SW 1271 (cell line): ENCODE measurements around the gene ZNF622.
A peak's percentile ranks its signal among the peaks of the same experiment; 100 is the strongest.
"Not testable (repeated sequence)": the region's sequence is repeated elsewhere in the genome, so short reads cannot be mapped to it uniquely, and the experiment has no call there.

ENCODE experiments used
- DNase-seq, 2 experiments: peaks; one replicate each; lab custom pipeline; 2025; lab: John Stamatoyannopoulos, UW

Gene ZNF622

GRCh38 chr5:16480821-16481538 is 15.4 kb upstream of the ZNF622 start:
- no peak for DNase-seq

GRCh38 chr5:16480144-16480543 is 14.5 kb upstream of the ZNF622 start:
- DNase-seq, result no peak

DNA sequence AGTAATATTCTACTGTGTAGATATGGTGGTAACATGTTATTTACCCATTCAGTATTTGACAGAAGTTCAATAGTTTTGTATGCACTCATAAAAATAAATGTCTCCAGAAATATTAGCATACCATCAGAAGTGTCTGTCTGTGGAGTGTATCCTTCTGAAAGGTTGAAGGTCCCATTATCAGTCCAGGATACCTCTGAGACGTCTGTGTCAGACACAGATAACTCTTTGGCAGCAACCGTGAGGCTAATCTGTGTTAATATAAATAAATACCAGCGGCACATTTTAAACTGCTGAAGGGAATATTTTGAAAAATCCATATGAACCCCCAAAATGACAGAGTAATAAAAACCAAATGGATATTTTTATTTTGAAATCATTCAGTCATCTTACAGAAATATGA is 11.9 kb upstream of the ZNF622 start:
- DNase-seq, result no peak

DNA sequence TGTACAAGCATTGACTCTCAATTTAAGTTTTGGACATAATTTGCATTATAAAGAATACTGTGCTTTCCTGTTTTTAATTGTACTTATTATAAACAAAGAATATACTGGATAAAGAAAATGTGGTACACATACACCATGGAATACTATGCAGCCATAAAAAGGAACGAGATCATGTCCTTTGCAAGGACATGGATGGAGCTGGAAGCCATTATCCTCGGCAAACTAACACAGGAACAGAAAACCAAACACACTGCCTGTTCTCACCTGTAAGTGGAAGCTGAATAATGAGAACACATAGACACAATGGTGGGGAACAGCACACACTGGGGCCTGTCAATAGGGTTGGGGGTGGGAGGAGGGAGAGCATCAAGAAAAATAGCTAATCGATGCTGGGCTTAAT is 10.8 kb upstream of the ZNF622 start:
- DNase-seq, result not testable (repeated sequence)

GRCh38 chr5:16471387-16471786 is 5.8 kb upstream of the ZNF622 start:
- DNase-seq, result no peak

DNA sequence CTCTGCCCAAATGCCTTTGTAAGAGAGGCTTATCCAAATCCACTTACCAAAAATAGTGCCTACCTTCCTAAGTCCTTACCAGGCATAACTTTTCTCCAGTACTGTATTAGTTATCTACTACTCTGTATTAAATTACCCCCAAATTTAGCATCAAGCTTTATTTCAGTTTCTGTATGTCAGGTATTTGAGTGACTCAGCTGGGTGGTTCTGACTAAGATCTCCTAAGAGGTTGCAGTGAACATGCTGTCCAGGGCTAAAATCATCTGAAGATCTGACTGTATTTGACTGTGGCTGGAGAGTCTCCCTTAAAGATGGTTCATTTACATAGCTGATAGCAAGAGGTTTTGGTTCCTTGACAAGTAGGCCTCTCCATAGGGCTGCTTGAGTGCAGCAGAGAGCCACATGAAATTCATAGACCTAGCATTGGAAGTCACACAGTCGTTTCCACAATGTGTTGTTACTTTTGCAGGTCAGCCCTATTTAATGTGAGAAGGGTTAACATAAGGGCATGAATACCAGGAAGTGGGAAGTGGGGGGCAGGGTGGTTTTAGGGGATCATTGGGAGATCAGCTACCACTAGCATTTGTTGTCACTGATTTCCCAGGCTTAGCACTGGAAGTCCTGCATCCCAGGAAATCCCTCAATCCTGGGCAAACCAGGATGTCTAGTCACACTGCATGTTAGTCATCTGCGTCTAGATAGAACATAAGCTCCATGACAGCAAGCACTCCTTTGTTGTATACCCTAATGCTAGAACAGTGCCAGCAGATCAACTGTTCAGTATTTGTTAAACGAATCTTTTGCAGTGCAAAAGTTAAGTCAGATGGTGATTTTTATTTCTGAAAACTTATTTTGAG is 2.0 kb upstream of the ZNF622 start:
- peak; percentile 31 to 72 for DNase-seq

DNA sequence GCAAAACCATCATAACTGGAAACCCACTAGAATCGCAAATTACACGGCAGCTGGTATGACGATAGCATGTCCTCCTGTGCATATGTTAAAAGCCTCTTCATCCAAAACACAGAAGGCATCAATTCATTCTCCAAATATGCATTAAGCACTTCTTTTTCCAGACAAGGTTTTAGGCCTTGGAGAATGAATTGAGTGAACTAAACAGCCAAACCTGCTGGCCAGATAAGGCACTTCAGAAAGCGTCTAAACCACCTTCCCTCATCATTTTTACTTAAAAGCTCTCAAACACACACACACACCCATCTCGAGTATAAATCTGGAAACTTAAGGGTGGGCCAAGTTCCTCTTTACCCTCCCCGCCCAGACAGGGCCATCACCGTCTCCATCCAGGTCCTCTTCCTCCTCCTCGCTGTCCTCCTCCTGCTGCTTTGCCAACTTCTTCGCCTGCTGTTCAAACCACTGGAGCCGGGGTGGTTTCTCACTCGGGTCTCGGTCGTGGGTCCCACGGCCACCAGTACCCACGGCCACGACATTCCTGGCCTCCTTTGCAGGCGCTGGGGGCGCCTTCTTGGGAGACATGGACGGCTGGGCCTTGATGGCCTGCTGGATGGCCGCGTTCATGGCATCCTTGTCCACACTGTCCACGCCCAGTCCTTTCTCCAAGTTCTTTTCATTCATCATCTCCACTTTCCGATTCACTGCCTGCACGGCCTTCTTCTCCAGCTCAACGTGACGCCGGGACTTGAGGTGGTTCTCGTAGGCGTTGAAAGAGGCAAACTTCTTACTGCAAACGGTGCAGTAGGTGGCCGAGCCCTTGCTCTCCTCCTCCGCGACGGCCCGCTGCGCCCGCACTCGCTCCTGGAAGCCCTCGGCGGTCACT is 696 bp downstream of the ZNF622 start:
- no peak for DNase-seq

DNA sequence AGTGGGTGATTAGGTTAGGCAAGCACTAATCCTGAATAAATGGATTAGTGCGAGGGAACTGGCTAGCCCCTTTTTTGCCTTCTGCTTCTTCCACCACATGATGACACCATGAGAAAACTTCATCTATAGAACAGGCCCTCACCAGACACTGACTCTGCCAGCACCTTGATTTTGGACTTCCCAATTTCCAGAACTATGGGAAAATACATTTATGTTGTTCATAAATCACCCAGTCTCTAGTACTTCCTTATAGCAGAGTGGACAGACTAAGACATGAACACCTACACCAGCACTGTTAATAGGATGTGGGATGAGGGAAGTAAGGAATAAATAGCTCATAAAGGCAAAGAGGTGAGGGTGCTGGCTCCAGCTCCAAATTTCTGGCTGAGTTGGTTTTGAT is 1.4 kb downstream of the ZNF622 start:
- no peak for DNase-seq

DNA sequence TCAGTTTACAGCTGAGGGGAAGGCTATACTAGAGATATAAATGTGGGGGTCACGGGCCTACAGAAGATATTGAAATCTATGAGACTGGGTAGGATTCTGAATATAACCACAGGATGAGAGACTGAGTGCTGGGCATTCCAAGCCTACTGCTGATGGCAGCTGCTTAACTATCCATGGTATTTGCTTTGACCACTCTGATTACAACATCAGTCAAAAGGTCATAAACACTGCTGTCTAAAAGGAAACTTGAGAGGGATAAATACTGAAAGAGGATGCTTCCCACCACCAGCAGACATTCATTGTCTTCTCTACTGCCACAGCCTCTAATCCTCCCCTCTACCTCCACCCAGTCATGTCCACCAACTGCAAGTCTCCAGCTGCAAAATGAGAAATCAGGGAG is 3.8 kb downstream of the ZNF622 start:
- DNase-seq, result peak; percentile 17 to 78

DNA sequence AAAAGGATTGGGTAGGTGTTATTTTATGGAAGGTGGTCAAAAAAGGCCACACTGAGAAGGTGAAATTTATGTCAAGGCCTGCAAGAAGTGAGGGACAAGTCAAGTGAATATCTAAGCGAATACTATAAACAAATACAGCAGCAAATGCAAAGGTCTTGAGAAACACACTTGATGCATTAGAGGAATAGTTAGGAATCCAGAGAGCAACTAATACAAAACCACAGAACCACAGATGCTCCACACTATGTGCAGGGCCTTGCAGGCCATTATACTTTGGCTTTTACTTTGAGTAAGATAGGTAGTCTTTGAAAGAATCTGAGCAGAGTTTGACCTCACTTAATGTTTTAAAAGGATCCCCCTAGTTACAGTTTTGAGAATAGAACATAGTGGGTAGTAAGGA is 4.6 kb downstream of the ZNF622 start:
- DNase-seq, result no peak

DNA sequence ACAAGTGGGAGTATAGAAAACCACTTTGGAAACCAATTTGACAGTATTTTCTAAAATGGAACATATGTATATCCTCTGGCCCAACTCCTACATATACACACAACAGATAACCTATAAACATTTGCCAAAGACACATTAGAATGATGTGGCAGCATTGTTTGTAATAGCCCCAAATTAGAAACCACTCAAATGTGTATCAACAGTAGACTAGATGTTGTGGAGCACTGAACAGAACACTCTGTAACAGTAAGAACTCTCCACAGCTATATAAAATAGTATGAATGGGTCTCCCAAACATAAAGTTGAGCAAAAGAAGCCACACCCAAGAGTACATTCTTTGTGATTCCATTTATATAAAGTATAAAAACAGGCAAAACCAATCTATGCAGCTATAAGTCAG is 6.1 kb downstream of the ZNF622 start:
- no peak for DNase-seq

- DNase-seq, result no peak
These were observed 7.7 kb downstream of the ZNF622 start for GRCh38 chr5:16457853-16458252.

GRCh38 chr5:16457451-16457850 is 8.1 kb downstream of the ZNF622 start:
- DNase-seq, result no peak

GRCh38 chr5:16456103-16456832 is 9.3 kb downstream of the ZNF622 start:
- peak; percentile 38 to 81 for DNase-seq

DNA sequence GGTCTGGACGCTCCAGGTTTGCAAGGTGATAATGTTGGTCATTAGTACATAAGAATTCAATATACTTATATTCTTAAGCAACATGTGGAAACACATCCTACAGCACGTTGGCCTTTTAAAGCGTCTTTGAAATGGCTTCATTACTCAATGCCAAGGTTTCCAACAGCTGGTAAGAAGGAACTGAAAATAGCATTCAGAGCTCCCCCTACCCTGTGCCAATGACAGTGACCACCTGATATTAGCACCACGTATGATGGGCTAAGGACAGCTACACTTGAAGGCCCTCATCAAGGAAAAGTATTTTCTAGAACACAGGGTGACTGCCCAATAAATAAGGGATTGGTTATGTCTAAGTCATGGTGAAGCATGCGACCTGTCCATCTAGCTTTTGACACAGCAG is 9.9 kb downstream of the ZNF622 start:
- DNase-seq, result no peak

- DNase-seq, result no peak
These were observed 10.9 kb downstream of the ZNF622 start for GRCh38 chr5:16454686-16455085.

- no peak for DNase-seq
These were observed 12.0 kb downstream of the ZNF622 start for GRCh38 chr5:16453609-16454008.

- no peak for DNase-seq
These were observed 15.4 kb downstream of the ZNF622 start for GRCh38 chr5:16450163-16450562.

- DNase-seq, result no peak
These were observed 18.6 kb downstream of the ZNF622 start for GRCh38 chr5:16446993-16447392.

DNA sequence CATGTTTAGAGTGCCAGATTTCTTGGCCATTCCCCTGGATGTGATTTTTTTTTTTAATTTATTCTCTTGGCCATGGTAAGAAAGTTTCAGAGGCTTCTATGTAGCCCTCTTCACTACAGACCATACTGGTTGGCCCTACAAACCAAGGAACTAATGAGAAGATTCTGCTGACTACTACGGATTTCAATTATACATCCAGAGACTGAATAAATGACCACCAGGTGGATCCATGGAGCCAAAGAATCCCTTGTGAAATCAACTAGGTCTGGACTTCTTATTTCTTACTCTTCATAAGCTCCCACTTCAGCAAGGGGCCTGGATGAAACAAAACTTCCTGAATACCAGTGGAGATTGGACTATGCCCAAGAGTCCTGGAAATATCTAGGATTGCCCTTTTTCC is 27.6 kb downstream of the ZNF622 start:
- DNase-seq, result no peak

DNA sequence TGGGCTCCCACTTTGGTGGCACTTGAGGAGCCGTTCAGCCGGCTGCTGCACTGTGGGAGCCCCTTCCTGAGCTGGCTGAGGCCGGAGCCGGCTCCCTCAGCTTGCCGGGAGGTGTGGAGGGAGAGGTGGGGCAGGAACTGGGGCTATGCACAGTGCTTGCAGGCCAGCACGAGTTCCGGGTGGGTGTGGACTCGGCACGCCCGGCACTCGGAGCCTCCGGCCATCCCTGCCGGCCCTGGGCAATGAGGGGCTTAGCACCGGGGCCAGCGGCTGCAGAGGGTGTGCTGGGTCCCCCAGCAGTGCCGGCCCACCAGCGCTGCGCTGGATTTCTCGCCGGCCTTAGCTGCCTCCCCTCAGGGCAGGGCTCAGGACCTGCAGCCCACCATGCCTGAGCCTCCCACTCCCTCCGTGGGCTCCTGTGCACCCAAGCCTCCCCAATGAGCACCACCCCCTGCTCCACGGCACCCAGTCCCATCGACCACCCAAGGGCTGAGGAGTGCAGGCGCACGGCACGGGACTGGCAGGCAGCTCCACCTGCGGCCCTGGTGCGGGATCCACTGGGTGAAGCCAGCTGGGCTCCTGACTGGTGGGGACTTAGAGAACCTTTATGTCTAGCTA is 29.4 kb downstream of the ZNF622 start:
- DNase-seq, result not testable (repeated sequence)
